Hematopoietic multipotent progenitor cell treated with erythropoietin and hydrocortisone succinate and interleukin-3 and kit ligand, for 8 days (in vitro differentiated cells): ENCODE data around the gene SLX4.

ENCODE experiments used
- DNase-seq: peaks from one replicate; pipeline ENCODE4 v3.0.0-alpha.2; 2015

The SLX4 gene

GRCh38 chr16:3578610-3579551 lies 32.5 kb downstream of the SLX4 start:
- DNase-seq = peak; percentile 12

GRCh38 chr16:3578121-3578520 lies 33.3 kb downstream of the SLX4 start:
- no peak for DNase-seq

- DNase-seq = no peak
Measured at GRCh38 chr16:3577302-3577752, 34.1 kb downstream of the SLX4 start, which contains the start of gene NLRC3. NLRC3 (minus strand) TSS chr16:3577403; CDS start chr16:3565036, 12,367 bp downstream.

GRCh38 chr16:3576211-3576610 lies 35.2 kb downstream of the SLX4 start:
- no peak for DNase-seq

- DNase-seq = no peak
Measured at GRCh38 chr16:3575491-3575890, 35.9 kb downstream of the SLX4 start.

GRCh38 chr16:3574195-3574594 lies 37.2 kb downstream of the SLX4 start:
- DNase-seq = no peak

- no peak for DNase-seq
Measured at GRCh38 chr16:3573146-3573815, 38.1 kb downstream of the SLX4 start.

- no peak for DNase-seq
Measured at GRCh38 chr16:3570420-3571062, 40.9 kb downstream of the SLX4 start.

GRCh38 chr16:3569851-3570250 lies 41.6 kb downstream of the SLX4 start:
- DNase-seq = no peak

GRCh38 chr16:3566990-3567389 lies 44.4 kb downstream of the SLX4 start:
- no peak for DNase-seq

- no peak for DNase-seq
Measured at GRCh38 chr16:3564889-3565141, 46.6 kb downstream of the SLX4 start.

- no peak for DNase-seq
Measured at GRCh38 chr16:3564130-3564888, 47.1 kb downstream of the SLX4 start.

GRCh38 chr16:3562914-3563480 lies 48.4 kb downstream of the SLX4 start:
- no peak for DNase-seq

GRCh38 chr16:3561626-3562025 lies 49.8 kb downstream of the SLX4 start:
- DNase-seq = no peak

- DNase-seq = no peak
Measured at GRCh38 chr16:3554351-3554928, 57.0 kb downstream of the SLX4 start.

- no peak for DNase-seq
Measured at GRCh38 chr16:3553138-3553923, 58.1 kb downstream of the SLX4 start.

GRCh38 chr16:3550851-3551847 lies 60.3 kb downstream of the SLX4 start:
- no peak for DNase-seq

- DNase-seq = no peak
Measured at GRCh38 chr16:3549906-3550305, 61.5 kb downstream of the SLX4 start.

GRCh38 chr16:3548859-3549258 lies 62.5 kb downstream of the SLX4 start:
- no peak for DNase-seq

GRCh38 chr16:3548445-3548844 lies 63.0 kb downstream of the SLX4 start:
- no peak for DNase-seq
